Measurements from ENCODE around the gene NAMPT. TPM values are rescaled to one million over a fixed set of nuclear protein-coding genes. Genes with fewer than 3 reads are reported as not detected.

The NAMPT gene
- total and polyA plus RNA-seq, 9 of the 15 experiments (the other 6 are each of a cell fraction or from before 2014, with no cell fraction given), result 41.1 to 160 (median 106) TPM

DNA sequence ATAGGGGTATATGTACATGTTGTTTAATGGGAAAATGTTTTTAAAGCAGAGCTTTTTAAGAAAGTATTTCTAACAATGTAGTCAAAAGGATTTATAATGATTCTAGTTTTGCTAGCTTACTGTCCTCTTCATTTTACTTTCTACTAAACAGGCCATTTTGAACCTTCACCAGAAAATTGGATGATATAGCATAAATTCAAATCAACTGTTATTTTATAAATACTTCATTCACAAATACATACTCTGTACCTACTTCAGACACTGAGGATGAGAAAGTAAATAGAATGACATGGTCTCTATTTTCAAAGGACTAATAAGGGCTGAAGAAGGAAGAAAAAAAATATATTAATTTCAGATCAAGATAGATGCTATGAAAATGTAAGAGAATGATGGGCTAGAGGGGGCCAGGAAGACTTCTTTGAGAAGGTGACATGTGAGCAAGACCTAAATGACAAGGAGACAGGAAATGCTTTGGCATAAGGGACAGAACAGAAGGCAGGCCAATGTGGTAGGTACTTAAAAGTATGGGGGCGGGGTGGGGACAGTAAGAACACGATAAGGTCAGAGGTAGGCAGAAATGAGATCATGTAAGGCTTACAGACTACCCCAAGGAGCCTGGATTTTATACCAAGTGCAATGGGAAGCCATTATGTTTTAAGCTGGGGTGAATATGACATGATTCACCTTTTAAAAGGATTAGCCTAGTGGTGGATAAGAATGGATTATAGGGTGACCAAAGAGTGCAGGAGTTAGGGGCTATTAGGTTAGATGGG lies 5.2 kb downstream of the NAMPT start (continued):
- TF ChIP-seq, protein P1, sequence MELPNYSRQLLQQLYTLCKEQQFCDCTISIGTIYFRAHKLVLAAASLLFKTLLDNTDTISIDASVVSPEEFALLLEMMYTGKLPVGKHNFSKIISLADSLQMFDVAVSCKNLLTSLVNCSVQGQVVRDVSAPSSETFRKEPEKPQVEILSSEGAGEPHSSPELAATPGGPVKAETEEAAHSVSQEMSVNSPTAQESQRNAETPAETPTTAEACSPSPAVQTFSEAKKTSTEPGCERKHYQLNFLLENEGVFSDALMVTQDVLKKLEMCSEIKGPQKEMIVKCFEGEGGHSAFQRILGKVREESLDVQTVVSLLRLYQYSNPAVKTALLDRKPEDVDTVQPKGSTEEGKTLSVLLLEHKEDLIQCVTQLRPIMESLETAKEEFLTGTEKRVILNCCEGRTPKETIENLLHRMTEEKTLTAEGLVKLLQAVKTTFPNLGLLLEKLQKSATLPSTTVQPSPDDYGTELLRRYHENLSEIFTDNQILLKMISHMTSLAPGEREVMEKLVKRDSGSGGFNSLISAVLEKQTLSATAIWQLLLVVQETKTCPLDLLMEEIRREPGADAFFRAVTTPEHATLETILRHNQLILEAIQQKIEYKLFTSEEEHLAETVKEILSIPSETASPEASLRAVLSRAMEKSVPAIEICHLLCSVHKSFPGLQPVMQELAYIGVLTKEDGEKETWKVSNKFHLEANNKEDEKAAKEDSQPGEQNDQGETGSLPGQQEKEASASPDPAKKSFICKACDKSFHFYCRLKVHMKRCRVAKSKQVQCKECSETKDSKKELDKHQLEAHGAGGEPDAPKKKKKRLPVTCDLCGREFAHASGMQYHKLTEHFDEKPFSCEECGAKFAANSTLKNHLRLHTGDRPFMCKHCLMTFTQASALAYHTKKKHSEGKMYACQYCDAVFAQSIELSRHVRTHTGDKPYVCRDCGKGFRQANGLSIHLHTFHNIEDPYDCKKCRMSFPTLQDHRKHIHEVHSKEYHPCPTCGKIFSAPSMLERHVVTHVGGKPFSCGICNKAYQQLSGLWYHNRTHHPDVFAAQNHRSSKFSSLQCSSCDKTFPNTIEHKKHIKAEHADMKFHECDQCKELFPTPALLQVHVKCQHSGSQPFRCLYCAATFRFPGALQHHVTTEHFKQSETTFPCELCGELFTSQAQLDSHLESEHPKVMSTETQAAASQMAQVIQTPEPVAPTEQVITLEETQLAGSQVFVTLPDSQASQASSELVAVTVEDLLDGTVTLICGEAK (IDR thresholded peaks at IDR 0.05), result 0 out of 2 replicates have a peak, but pooled peaks have one; percentile 28
- TF ChIP-seq, protein P1 (CRISPR knock-in tag; IDR thresholded peaks at IDR 0.05), result no peak
- TF ChIP-seq ZNF76 (CRISPR knock-in tag; IDR thresholded peaks at IDR 0.05; ENCODE audit: borderline replicate concordance), result no peak
- TF ChIP-seq FOSL1 (tag; conservative IDR thresholded peaks at IDR 0.05), result 0 out of 2 replicates have a peak, but pooled peaks have one; percentile 23
- no peak for TF ChIP-seq CBX5 (IDR thresholded peaks at IDR 0.05; ENCODE audit: borderline replicate concordance, low read depth)
- TF ChIP-seq TBL1XR1 (IDR thresholded peaks at IDR 0.05; ENCODE audit: low read length in 2 of 2), result peak in 1 of 2 experiments; percentile 54; a peak in 1 of 4 replicates
- no peak for TF ChIP-seq MTF1 (CRISPR knock-in tag; IDR thresholded peaks at IDR 0.05; ENCODE audit: borderline replicate concordance)
- TF ChIP-seq MEF2A (IDR thresholded peaks at IDR 0.05; ENCODE audit: control insufficient read depth, low read depth, low read length), result no peak
- TF ChIP-seq ZNF165 (CRISPR knock-in tag; IDR thresholded peaks at IDR 0.05; ENCODE audit: borderline replicate concordance), result no peak
- peak; percentile 22; the same call in 1 of the 2 replicates for TF ChIP-seq ZEB2 (IDR thresholded peaks at IDR 0.05)
- TF ChIP-seq, protein P2, sequence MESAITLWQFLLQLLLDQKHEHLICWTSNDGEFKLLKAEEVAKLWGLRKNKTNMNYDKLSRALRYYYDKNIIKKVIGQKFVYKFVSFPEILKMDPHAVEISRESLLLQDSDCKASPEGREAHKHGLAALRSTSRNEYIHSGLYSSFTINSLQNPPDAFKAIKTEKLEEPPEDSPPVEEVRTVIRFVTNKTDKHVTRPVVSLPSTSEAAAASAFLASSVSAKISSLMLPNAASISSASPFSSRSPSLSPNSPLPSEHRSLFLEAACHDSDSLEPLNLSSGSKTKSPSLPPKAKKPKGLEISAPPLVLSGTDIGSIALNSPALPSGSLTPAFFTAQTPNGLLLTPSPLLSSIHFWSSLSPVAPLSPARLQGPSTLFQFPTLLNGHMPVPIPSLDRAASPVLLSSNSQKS (CRISPR knock-in tag; IDR thresholded peaks at IDR 0.05), result no peak
- TF ChIP-seq, protein P3, sequence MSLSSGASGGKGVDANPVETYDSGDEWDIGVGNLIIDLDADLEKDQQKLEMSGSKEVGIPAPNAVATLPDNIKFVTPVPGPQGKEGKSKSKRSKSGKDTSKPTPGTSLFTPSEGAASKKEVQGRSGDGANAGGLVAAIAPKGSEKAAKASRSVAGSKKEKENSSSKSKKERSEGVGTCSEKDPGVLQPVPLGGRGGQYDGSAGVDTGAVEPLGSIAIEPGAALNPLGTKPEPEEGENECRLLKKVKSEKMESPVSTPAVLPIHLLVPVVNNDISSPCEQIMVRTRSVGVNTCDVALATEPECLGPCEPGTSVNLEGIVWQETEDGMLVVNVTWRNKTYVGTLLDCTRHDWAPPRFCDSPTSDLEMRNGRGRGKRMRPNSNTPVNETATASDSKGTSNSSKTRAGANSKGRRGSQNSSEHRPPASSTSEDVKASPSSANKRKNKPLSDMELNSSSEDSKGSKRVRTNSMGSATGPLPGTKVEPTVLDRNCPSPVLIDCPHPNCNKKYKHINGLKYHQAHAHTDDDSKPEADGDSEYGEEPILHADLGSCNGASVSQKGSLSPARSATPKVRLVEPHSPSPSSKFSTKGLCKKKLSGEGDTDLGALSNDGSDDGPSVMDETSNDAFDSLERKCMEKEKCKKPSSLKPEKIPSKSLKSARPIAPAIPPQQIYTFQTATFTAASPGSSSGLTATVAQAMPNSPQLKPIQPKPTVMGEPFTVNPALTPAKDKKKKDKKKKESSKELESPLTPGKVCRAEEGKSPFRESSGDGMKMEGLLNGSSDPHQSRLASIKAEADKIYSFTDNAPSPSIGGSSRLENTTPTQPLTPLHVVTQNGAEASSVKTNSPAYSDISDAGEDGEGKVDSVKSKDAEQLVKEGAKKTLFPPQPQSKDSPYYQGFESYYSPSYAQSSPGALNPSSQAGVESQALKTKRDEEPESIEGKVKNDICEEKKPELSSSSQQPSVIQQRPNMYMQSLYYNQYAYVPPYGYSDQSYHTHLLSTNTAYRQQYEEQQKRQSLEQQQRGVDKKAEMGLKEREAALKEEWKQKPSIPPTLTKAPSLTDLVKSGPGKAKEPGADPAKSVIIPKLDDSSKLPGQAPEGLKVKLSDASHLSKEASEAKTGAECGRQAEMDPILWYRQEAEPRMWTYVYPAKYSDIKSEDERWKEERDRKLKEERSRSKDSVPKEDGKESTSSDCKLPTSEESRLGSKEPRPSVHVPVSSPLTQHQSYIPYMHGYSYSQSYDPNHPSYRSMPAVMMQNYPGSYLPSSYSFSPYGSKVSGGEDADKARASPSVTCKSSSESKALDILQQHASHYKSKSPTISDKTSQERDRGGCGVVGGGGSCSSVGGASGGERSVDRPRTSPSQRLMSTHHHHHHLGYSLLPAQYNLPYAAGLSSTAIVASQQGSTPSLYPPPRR (CRISPR knock-in tag; IDR thresholded peaks at IDR 0.05; ENCODE audit: borderline replicate concordance), result no peak

Data from K562 (cell line).